22Rv1 (cell line): Measurements from ENCODE around the gene RNF121.

Experiments used
- CTCF ChIP-seq: fragments of 450-650 bp; IDR thresholded peaks from 2 replicates; pipeline ENCODE4 v1.5.1; 2017; ENCODE audit warnings: mild to moderate bottlenecking
- ZFX ChIP-seq: fragments of 450-650 bp; IDR thresholded peaks from 2 replicates; pipeline ENCODE4 v1.6.1; 2017; ENCODE audit warnings: antibody characterized with exemption, borderline replicate concordance

GRCh38 chr11:71986131-71986530 lies 57.3 kb downstream of the RNF121 start:
- TF ChIP-seq CTCF (no peak), ZFX (no peak)
